ENCODE data around the gene ATAT1. TPM values are rescaled to one million over a fixed set of nuclear protein-coding genes. Genes with fewer than 3 reads are reported as not detected.
A peak's percentile ranks its signal among the peaks of the same experiment; 100 is the strongest.

The ATAT1 gene
- total and polyA plus RNA-seq, 2 of the 13 experiments (the other 11 are each of a cell fraction or from before 2014, with no cell fraction given): 9.2 to 23.6 TPM

DNA sequence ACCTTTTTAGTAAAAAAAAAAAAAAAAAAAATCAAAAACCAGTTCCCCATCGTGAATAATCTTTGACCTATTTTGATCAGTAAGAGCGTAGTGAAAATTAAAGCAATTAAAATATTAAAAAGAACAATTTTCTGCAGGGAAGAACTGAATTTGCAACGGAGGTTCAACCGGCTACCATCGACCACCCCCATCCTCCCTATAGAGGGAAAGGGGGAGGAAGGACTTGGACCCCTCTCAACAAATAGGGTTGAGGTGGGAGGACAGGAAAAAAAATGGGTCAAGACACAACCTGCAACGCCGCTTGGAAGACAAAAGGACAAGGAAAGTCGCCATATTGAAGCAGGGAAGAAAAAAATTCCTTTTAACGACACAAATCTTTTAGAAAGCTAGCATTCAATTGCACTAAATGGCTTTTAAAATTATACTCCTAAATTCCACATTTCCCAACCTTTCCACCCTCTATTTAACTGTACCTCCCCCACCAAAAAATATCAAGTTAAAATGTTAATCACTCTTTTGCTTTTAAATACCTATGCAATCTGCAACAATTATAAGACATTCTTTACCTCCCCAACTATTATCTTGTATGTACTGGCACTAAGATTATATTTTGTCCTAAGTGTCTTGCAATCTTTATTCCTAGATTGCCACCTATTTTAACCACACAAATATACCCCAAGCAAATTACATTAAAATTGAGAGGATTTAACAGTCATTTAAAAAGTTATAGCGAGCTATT lies 11.3 kb upstream of the ATAT1 start (continued):
- TF ChIP-seq ZNF790 (CRISPR knock-in tag; IDR thresholded peaks at IDR 0.05; ENCODE audit: borderline replicate concordance) (peak; percentile 42; the same call in 1 of the 2 replicates), STAT5B (CRISPR knock-in tag; IDR thresholded peaks at IDR 0.05) (0 out of 2 replicates have a peak, but pooled peaks have one; percentile 7), KDM4B (CRISPR knock-in tag; IDR thresholded peaks at IDR 0.05) (no peak), PITX1 (CRISPR knock-in tag; IDR thresholded peaks at IDR 0.05) (peak; percentile 22; the same call in 1 of the 2 replicates), ZNF562 (CRISPR knock-in tag; IDR thresholded peaks at IDR 0.05; ENCODE audit: borderline replicate concordance) (no peak), ZNF224 (CRISPR knock-in tag; IDR thresholded peaks at IDR 0.05) (no peak), ZIK1 (CRISPR knock-in tag; IDR thresholded peaks at IDR 0.05; ENCODE audit: borderline replicate concordance, low read depth) (no peak), TARDBP (CRISPR knock-in tag; IDR thresholded peaks at IDR 0.05) (no peak), ZNF335 (CRISPR knock-in tag; IDR thresholded peaks at IDR 0.05) (peak; percentile 34; the same call in 1 of the 2 replicates), SRSF1 (optimal IDR thresholded peaks at IDR 0.05; ENCODE audit: low read depth, low read length) (no peak), ZNF430 (CRISPR knock-in tag; IDR thresholded peaks at IDR 0.05) (no peak), CHCHD3 (CRISPR knock-in tag; IDR thresholded peaks at IDR 0.05) (no peak), ZMAT3 (CRISPR knock-in tag; conservative IDR thresholded peaks at IDR 0.05) (no peak), ZNF713 (CRISPR knock-in tag; IDR thresholded peaks at IDR 0.05) (no peak), PLRG1 (conservative IDR thresholded peaks at IDR 0.05) (no peak)
- TF ChIP-seq, protein P1, sequence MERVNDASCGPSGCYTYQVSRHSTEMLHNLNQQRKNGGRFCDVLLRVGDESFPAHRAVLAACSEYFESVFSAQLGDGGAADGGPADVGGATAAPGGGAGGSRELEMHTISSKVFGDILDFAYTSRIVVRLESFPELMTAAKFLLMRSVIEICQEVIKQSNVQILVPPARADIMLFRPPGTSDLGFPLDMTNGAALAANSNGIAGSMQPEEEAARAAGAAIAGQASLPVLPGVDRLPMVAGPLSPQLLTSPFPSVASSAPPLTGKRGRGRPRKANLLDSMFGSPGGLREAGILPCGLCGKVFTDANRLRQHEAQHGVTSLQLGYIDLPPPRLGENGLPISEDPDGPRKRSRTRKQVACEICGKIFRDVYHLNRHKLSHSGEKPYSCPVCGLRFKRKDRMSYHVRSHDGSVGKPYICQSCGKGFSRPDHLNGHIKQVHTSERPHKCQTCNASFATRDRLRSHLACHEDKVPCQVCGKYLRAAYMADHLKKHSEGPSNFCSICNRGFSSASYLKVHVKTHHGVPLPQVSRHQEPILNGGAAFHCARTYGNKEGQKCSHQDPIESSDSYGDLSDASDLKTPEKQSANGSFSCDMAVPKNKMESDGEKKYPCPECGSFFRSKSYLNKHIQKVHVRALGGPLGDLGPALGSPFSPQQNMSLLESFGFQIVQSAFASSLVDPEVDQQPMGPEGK (CRISPR knock-in tag; IDR thresholded peaks at IDR 0.05): peak; percentile 46
- TF ChIP-seq, protein P2, sequence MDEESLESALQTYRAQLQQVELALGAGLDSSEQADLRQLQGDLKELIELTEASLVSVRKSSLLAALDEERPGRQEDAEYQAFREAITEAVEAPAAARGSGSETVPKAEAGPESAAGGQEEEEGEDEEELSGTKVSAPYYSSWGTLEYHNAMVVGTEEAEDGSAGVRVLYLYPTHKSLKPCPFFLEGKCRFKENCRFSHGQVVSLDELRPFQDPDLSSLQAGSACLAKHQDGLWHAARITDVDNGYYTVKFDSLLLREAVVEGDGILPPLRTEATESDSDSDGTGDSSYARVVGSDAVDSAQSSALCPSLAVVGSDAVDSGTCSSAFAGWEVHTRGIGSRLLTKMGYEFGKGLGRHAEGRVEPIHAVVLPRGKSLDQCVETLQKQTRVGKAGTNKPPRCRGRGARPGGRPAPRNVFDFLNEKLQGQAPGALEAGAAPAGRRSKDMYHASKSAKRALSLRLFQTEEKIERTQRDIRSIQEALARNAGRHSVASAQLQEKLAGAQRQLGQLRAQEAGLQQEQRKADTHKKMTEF (CRISPR knock-in tag; IDR thresholded peaks at IDR 0.05): peak; percentile 16; the same call in 1 of the 2 replicates
- TF ChIP-seq, protein P3, sequence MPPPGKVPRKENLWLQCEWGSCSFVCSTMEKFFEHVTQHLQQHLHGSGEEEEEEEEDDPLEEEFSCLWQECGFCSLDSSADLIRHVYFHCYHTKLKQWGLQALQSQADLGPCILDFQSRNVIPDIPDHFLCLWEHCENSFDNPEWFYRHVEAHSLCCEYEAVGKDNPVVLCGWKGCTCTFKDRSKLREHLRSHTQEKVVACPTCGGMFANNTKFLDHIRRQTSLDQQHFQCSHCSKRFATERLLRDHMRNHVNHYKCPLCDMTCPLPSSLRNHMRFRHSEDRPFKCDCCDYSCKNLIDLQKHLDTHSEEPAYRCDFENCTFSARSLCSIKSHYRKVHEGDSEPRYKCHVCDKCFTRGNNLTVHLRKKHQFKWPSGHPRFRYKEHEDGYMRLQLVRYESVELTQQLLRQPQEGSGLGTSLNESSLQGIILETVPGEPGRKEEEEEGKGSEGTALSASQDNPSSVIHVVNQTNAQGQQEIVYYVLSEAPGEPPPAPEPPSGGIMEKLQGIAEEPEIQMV (CRISPR knock-in tag; IDR thresholded peaks at IDR 0.05; ENCODE audit: low read depth): no peak
- TF ChIP-seq, protein P4, sequence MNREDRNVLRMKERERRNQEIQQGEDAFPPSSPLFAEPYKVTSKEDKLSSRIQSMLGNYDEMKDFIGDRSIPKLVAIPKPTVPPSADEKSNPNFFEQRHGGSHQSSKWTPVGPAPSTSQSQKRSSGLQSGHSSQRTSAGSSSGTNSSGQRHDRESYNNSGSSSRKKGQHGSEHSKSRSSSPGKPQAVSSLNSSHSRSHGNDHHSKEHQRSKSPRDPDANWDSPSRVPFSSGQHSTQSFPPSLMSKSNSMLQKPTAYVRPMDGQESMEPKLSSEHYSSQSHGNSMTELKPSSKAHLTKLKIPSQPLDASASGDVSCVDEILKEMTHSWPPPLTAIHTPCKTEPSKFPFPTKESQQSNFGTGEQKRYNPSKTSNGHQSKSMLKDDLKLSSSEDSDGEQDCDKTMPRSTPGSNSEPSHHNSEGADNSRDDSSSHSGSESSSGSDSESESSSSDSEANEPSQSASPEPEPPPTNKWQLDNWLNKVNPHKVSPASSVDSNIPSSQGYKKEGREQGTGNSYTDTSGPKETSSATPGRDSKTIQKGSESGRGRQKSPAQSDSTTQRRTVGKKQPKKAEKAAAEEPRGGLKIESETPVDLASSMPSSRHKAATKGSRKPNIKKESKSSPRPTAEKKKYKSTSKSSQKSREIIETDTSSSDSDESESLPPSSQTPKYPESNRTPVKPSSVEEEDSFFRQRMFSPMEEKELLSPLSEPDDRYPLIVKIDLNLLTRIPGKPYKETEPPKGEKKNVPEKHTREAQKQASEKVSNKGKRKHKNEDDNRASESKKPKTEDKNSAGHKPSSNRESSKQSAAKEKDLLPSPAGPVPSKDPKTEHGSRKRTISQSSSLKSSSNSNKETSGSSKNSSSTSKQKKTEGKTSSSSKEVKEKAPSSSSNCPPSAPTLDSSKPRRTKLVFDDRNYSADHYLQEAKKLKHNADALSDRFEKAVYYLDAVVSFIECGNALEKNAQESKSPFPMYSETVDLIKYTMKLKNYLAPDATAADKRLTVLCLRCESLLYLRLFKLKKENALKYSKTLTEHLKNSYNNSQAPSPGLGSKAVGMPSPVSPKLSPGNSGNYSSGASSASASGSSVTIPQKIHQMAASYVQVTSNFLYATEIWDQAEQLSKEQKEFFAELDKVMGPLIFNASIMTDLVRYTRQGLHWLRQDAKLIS (CRISPR knock-in tag; IDR thresholded peaks at IDR 0.05): peak; percentile 90
